Rectal smooth muscle tissue (tissue), 1 donor: ENCODE measurements around the gene JAKMIP1.

Source experiments
- H3K27ac ChIP-seq: one replicate; pipeline ENCODE4 v1.7.0; 2013; ENCODE audit warnings: low read depth, low read length, inconsistent platforms
- H3K27me3 ChIP-seq: one replicate; pipeline ENCODE4 v1.7.0; 2013; ENCODE audit warnings: low read length; ENCODE audit not compliant: control insufficient read depth, insufficient read depth
- H3K36me3 ChIP-seq: one replicate; pipeline ENCODE4 v1.7.0; 2013; ENCODE audit warnings: low read length; ENCODE audit not compliant: control insufficient read depth, insufficient read depth
- H3K4me1 ChIP-seq: one replicate; pipeline ENCODE4 v1.7.0; 2013; ENCODE audit warnings: low read length; ENCODE audit not compliant: control insufficient read depth, insufficient read depth
- H3K4me3 ChIP-seq: one replicate; pipeline ENCODE4 v1.7.0; 2013; ENCODE audit warnings: low read length
- H3K9ac ChIP-seq: one replicate; pipeline ENCODE4 v1.7.0; 2013; ENCODE audit warnings: low read length

Gene JAKMIP1

GRCh38 chr4:6076391-6076790 is 124.0 kb downstream of the JAKMIP1 start:
- Histone ChIP-seq H3K27me3 (peaks cover 2% of the 10 kb centered on the region), H3K9ac (no peak overlapping the region), H3K4me3 (no peak overlapping the region), H3K36me3 (no peaks in the 10 kb centered on the region), H3K4me1 (no peaks in the 10 kb centered on the region), H3K27ac (no peak overlapping the region)

GRCh38 chr4:6074758-6075157 is 125.6 kb downstream of the JAKMIP1 start:
- H3K4me1 ChIP-seq: no peaks in the 10 kb centered on the region
- no peak overlapping the region for H3K27ac ChIP-seq
- H3K36me3 ChIP-seq: no peaks in the 10 kb centered on the region
- H3K9ac ChIP-seq: no peak overlapping the region
- H3K27me3 ChIP-seq: peaks cover 2% of the 10 kb centered on the region
- H3K4me3 ChIP-seq: no peak overlapping the region

GRCh38 chr4:6071959-6072720 is 128.2 kb downstream of the JAKMIP1 start:
- no peaks in the 10 kb centered on the region for H3K4me1 ChIP-seq
- no peak overlapping the region for H3K27ac ChIP-seq
- no peak overlapping the region for H3K4me3 ChIP-seq
- H3K27me3 ChIP-seq: no peaks in the 10 kb centered on the region
- H3K9ac ChIP-seq: no peak overlapping the region
- no peaks in the 10 kb centered on the region for H3K36me3 ChIP-seq

- Histone ChIP-seq H3K4me3 (no peak overlapping the region), H3K4me1 (no peaks in the 10 kb centered on the region), H3K9ac (no peak overlapping the region), H3K27ac (no peak overlapping the region), H3K36me3 (no peaks in the 10 kb centered on the region), H3K27me3 (no peaks in the 10 kb centered on the region)
These were observed 129.0 kb downstream of the JAKMIP1 start for GRCh38 chr4:6071191-6071958.

- Histone ChIP-seq H3K4me1 (no peaks in the 10 kb centered on the region), H3K27ac (no peak overlapping the region), H3K9ac (no peak overlapping the region), H3K36me3 (no peaks in the 10 kb centered on the region), H3K27me3 (no peaks in the 10 kb centered on the region), H3K4me3 (no peak overlapping the region)
These were observed 130.3 kb downstream of the JAKMIP1 start for GRCh38 chr4:6069845-6070709.

GRCh38 chr4:6068986-6069385 is 131.4 kb downstream of the JAKMIP1 start:
- Histone ChIP-seq H3K27ac (no peak overlapping the region), H3K9ac (no peak overlapping the region), H3K36me3 (no peaks in the 10 kb centered on the region), H3K4me3 (no peak overlapping the region), H3K27me3 (no peaks in the 10 kb centered on the region), H3K4me1 (no peaks in the 10 kb centered on the region)

- Histone ChIP-seq H3K36me3 (no peaks in the 10 kb centered on the region), H3K9ac (no peak overlapping the region), H3K27ac (no peak overlapping the region), H3K27me3 (no peaks in the 10 kb centered on the region), H3K4me3 (no peak overlapping the region), H3K4me1 (no peaks in the 10 kb centered on the region)
These were observed 134.3 kb downstream of the JAKMIP1 start for GRCh38 chr4:6065934-6066590.

- no peaks in the 10 kb centered on the region for H3K27me3 ChIP-seq
- no peak overlapping the region for H3K27ac ChIP-seq
- no peak overlapping the region for H3K4me3 ChIP-seq
- no peaks in the 10 kb centered on the region for H3K36me3 ChIP-seq
- H3K9ac ChIP-seq: no peak overlapping the region
- no peaks in the 10 kb centered on the region for H3K4me1 ChIP-seq
These were observed 135.2 kb downstream of the JAKMIP1 start for GRCh38 chr4:6065166-6065565.

- H3K4me1 ChIP-seq: no peaks in the 10 kb centered on the region
These were observed 136.0 kb downstream of the JAKMIP1 start for GRCh38 chr4:6064383-6064782.

GRCh38 chr4:6063684-6064083 is 136.7 kb downstream of the JAKMIP1 start:
- Histone ChIP-seq H3K27me3 (no peaks in the 10 kb centered on the region), H3K4me3 (no peak overlapping the region), H3K36me3 (no peaks in the 10 kb centered on the region), H3K27ac (no peak overlapping the region), H3K4me1 (no peaks in the 10 kb centered on the region), H3K9ac (no peak overlapping the region)

More at GRCh38 chr4:6064383-6064782, 136.0 kb downstream of the JAKMIP1 start:
- Histone ChIP-seq H3K9ac (no peak overlapping the region), H3K27ac (no peak overlapping the region), H3K4me3 (no peak overlapping the region), H3K36me3 (no peaks in the 10 kb centered on the region), H3K27me3 (no peaks in the 10 kb centered on the region)

GRCh38 chr4:6062133-6062532 is 138.2 kb downstream of the JAKMIP1 start:
- no peaks in the 10 kb centered on the region for H3K4me1 ChIP-seq
- no peak overlapping the region for H3K9ac ChIP-seq
- H3K36me3 ChIP-seq: no peaks in the 10 kb centered on the region
- no peaks in the 10 kb centered on the region for H3K27me3 ChIP-seq
- H3K27ac ChIP-seq: no peak overlapping the region
- no peak overlapping the region for H3K4me3 ChIP-seq

GRCh38 chr4:6059375-6059805 is 141.0 kb downstream of the JAKMIP1 start:
- H3K4me3 ChIP-seq: no peak overlapping the region
- no peaks in the 10 kb centered on the region for H3K4me1 ChIP-seq
- H3K9ac ChIP-seq: no peak overlapping the region

More at GRCh38 chr4:6059375-6059805, 141.0 kb downstream of the JAKMIP1 start:
- H3K27me3 ChIP-seq: no peaks in the 10 kb centered on the region
- no peaks in the 10 kb centered on the region for H3K36me3 ChIP-seq
- no peak overlapping the region for H3K27ac ChIP-seq
